Osteoblast (primary cell): ENCODE measurements around the gene ZBTB17. TPM values are rescaled to one million over a fixed set of nuclear protein-coding genes. Genes with fewer than 3 reads are reported as not detected.

Experiments used
- DNase-seq: peaks from one replicate; pipeline ENCODE4 v3.0.0; 2011; ENCODE audit warnings: low spot score, mixed read lengths; ENCODE audit not compliant: insufficient read length; ENCODE audit errors: missing footprints
- H2AFZ ChIP-seq: 2 replicates; pipeline ENCODE4 v1.6.0; 2011; ENCODE audit warnings: mild to moderate bottlenecking, low read length
- H3K27ac ChIP-seq: 2 replicates; pipeline ENCODE4 v1.5.1; 2011; ENCODE audit warnings: mild to moderate bottlenecking, low read depth, low read length, moderate library complexity
- H3K27me3 ChIP-seq: 2 replicates; pipeline ENCODE4 v1.6.0; 2012; ENCODE audit warnings: mild to moderate bottlenecking, control low read depth, inconsistent platforms, low read length, moderate library complexity; ENCODE audit not compliant: insufficient read depth
- H3K36me3 ChIP-seq: 2 replicates; pipeline ENCODE4 v1.5.1; 2011; ENCODE audit warnings: mild to moderate bottlenecking, low read length, control low read depth, moderate library complexity; ENCODE audit not compliant: insufficient read depth
- H3K4me1 ChIP-seq: 2 replicates; pipeline ENCODE4 v1.5.1; 2011; ENCODE audit warnings: mild to moderate bottlenecking, low read length, control low read depth, moderate library complexity; ENCODE audit not compliant: insufficient read depth
- H3K4me2 ChIP-seq: 2 replicates; pipeline ENCODE4 v1.6.0; 2011; ENCODE audit warnings: mild to moderate bottlenecking, low read length; ENCODE audit not compliant: insufficient read depth
- H3K4me3 ChIP-seq: fragments of 200-600 bp; sonication (generic); 3 replicates; pipeline ENCODE4 v1.5.1; 2012; ENCODE audit warnings: mild to moderate bottlenecking, low read length, inconsistent platforms; ENCODE audit not compliant: insufficient read depth
- H3K79me2 ChIP-seq: 2 replicates; pipeline ENCODE4 v1.6.0; 2012; ENCODE audit warnings: mild to moderate bottlenecking, low read length, control low read depth, inconsistent platforms; ENCODE audit not compliant: insufficient read depth
- H3K9me3 ChIP-seq: 2 replicates; pipeline ENCODE4 v1.5.1; 2011; ENCODE audit warnings: low read depth, low read length, control low read depth
- H4K20me1 ChIP-seq: 2 replicates; pipeline ENCODE4 v1.6.0; 2012; ENCODE audit warnings: mild to moderate bottlenecking, low read length, control low read depth; ENCODE audit not compliant: insufficient read depth
- total RNA-seq: library from RNA; depleted of rRNA; stranded (reverse); fragments of >200 nt; gene quantifications from 2 replicates; pipeline ENCODE4 v1.2.3, GENCODE V29; 2012
- TF ChIP-seq, protein P1 (sequence below): IDR thresholded peaks from 2 replicates; pipeline ENCODE4 v1.5.1; 2011; ENCODE audit warnings: mild to moderate bottlenecking, low read depth, low read length, moderate library complexity; ENCODE audit errors: extremely low read depth

ZBTB17 gene
- total RNA-seq, 1 donor = 29.7 TPM

DNA sequence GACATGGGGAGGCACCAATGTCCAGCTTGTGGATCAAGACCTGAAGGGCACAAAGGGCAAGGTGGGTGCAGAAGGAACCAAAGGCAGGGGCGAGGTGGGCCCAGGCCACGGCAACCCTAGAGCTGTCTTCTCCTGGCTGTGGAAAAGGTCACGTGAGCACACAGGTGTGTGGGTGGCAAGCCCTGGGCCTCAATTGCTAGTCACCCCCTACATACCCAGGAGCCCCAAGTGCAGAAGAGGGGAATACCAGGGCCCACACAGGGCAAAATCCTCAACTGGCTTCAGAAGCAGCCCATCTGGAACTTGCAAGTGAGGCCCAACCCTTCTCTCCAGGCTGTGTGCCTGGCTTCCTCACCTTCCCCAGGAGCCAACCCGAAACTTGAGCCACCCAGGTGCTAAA is 25.6 kb downstream of the ZBTB17 start:
- Histone ChIP-seq H3K79me2 (peaks cover 71% of the 10 kb centered on the region), H4K20me1 (peaks cover 13% of the 10 kb centered on the region), H3K27me3 (no peaks in the 10 kb centered on the region)

DNA sequence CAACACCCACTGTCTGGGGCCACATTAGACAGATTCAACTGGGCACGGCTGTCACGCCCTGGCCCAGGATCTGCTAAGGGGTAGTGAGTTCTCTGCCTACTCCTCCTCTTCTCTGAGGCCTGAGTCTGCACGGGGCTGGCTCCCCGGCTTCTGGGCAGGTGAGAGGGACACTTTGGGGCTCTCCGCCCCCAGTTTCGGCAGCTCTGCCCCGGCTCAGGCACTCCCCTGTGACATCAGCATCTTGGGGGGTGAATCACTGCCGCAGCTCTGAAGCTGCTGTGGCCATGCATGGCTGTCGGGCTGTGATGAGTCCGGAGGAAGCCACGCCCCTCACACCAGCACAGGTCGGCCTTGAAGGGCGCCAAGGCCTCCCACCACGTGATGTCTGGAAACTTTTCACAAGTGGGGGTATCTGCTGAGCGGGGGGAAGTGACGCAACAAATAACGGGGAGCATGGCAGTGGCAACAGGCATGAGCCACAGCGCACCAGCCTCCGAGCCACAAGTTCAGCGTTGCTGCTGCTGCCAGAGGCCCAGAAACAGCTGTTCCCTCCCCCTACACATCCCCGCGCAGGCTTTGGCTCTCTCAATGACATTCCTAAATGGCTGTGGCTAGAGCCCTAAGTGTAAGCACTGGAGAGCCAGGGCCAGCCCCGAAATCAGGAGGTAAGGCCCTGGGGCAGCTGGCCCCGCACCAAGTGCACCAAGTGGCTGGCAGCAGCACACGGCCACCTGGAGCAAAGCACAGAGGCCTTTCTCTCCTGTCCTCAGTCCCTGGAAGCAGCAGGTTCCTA is 26.3 kb downstream of the ZBTB17 start:
- H2AFZ ChIP-seq = no peak overlapping the region
- TF ChIP-seq, protein P1, sequence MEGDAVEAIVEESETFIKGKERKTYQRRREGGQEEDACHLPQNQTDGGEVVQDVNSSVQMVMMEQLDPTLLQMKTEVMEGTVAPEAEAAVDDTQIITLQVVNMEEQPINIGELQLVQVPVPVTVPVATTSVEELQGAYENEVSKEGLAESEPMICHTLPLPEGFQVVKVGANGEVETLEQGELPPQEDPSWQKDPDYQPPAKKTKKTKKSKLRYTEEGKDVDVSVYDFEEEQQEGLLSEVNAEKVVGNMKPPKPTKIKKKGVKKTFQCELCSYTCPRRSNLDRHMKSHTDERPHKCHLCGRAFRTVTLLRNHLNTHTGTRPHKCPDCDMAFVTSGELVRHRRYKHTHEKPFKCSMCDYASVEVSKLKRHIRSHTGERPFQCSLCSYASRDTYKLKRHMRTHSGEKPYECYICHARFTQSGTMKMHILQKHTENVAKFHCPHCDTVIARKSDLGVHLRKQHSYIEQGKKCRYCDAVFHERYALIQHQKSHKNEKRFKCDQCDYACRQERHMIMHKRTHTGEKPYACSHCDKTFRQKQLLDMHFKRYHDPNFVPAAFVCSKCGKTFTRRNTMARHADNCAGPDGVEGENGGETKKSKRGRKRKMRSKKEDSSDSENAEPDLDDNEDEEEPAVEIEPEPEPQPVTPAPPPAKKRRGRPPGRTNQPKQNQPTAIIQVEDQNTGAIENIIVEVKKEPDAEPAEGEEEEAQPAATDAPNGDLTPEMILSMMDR = no peak
- peaks cover 65% of the 10 kb centered on the region for H3K79me2 ChIP-seq
- H4K20me1 ChIP-seq = peaks cover 14% of the 10 kb centered on the region
- no peaks in the 10 kb centered on the region for H3K9me3 ChIP-seq
- H3K27ac ChIP-seq = peak overlapping the region; percentile 100
- H3K36me3 ChIP-seq = peaks cover 29% of the 10 kb centered on the region
- peaks cover 64% of the 10 kb centered on the region for H3K4me1 ChIP-seq
- H3K4me3 ChIP-seq = peak overlapping the region; percentile 67
- no peaks in the 10 kb centered on the region for H3K27me3 ChIP-seq
- H3K4me2 ChIP-seq = peak overlapping the region; percentile 89
- peak; percentile 99 for DNase-seq

More for the DNA sequence above, 25.6 kb downstream of the ZBTB17 start:
- DNase-seq = peak; percentile 14
- Histone ChIP-seq H3K4me3 (peak overlapping the region; percentile 67), H3K4me2 (peak overlapping the region; percentile 89), H3K36me3 (peaks cover 24% of the 10 kb centered on the region), H3K9me3 (no peaks in the 10 kb centered on the region), H2AFZ (no peak overlapping the region), H3K4me1 (peaks cover 64% of the 10 kb centered on the region), H3K27ac (peak overlapping the region; percentile 100)
- TF ChIP-seq, protein P1 = no peak

GRCh38 chr1:15948595-15949452 is 27.1 kb downstream of the ZBTB17 start:
- DNase-seq = peak; percentile 99
- H3K4me3 ChIP-seq = peak overlapping the region; percentile 67
- H3K79me2 ChIP-seq = peaks cover 57% of the 10 kb centered on the region
- H3K9me3 ChIP-seq = no peaks in the 10 kb centered on the region
- peak overlapping the region; percentile 89 for H3K4me2 ChIP-seq
- H3K4me1 ChIP-seq = peaks cover 60% of the 10 kb centered on the region
- TF ChIP-seq, protein P1 = no peak
- H3K27ac ChIP-seq = peak overlapping the region; percentile 100
- H3K27me3 ChIP-seq = no peaks in the 10 kb centered on the region
- peaks cover 14% of the 10 kb centered on the region for H4K20me1 ChIP-seq
- H3K36me3 ChIP-seq = peaks cover 32% of the 10 kb centered on the region
- no peak overlapping the region for H2AFZ ChIP-seq
